WI38 (cell line): ENCODE data around the gene CD36.

Source experiments
- H3K4me3 ChIP-seq: 2 replicates; pipeline ENCODE4 v1.5.1; 2011; ENCODE audit warnings: low read depth, mild to moderate bottlenecking, control low read depth, low read length
- TF ChIP-seq, protein P1 (sequence below): IDR thresholded peaks from 2 replicates; pipeline ENCODE4 v1.5.1; 2012; ENCODE audit warnings: low read depth, mild to moderate bottlenecking, control low read depth, low read length

The CD36 gene

DNA sequence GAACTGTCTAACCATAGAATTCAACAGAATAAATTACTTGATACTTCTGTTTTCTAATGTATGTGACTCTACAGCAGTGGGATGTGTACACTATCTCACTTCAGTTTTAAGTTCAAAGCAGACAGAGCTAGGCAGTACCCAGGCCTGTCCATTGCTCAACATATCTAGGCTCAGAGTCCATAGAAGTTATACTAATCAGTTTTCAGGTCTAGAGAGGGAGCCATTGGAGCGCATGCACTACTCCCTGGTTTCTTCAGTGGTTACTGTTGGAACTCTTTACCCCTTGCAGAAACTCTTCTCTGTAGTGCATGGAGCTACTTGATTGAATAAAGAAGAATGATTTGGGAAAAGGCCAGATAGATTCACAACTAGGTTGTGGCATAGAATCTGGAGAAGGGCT is 4.4 kb downstream of the CD36 start:
- TF ChIP-seq, protein P1, sequence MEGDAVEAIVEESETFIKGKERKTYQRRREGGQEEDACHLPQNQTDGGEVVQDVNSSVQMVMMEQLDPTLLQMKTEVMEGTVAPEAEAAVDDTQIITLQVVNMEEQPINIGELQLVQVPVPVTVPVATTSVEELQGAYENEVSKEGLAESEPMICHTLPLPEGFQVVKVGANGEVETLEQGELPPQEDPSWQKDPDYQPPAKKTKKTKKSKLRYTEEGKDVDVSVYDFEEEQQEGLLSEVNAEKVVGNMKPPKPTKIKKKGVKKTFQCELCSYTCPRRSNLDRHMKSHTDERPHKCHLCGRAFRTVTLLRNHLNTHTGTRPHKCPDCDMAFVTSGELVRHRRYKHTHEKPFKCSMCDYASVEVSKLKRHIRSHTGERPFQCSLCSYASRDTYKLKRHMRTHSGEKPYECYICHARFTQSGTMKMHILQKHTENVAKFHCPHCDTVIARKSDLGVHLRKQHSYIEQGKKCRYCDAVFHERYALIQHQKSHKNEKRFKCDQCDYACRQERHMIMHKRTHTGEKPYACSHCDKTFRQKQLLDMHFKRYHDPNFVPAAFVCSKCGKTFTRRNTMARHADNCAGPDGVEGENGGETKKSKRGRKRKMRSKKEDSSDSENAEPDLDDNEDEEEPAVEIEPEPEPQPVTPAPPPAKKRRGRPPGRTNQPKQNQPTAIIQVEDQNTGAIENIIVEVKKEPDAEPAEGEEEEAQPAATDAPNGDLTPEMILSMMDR = no peak
- H3K4me3 ChIP-seq = no peak overlapping the region

DNA sequence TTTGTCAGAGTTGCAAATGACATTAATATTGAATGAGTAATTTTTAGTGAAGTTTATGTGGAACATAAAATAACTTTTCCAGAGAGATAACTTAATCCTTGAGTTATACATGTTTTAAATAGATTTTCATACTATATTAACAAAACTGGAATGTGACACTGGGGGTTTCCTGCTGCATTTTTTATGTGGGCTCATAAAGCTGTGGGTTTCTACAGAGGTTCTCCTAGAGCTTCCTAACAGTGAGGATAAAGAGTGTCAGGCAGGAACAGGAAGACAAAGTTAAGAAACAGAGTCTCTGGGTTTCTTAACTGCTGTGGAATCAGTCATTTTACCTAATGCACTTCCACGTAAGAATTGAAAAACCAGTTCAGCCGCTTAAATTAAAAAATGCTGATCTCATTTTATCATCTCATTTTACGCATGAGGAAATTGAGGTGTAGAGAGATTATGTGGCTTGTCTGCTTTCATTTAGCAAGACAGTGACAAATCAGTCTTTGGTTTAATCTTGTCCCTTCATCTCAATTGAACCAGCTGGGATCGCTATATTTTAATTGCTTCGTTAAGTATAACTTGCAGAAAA is 5.0 kb downstream of the CD36 start:
- no peak overlapping the region for H3K4me3 ChIP-seq
- TF ChIP-seq, protein P1 = no peak

DNA sequence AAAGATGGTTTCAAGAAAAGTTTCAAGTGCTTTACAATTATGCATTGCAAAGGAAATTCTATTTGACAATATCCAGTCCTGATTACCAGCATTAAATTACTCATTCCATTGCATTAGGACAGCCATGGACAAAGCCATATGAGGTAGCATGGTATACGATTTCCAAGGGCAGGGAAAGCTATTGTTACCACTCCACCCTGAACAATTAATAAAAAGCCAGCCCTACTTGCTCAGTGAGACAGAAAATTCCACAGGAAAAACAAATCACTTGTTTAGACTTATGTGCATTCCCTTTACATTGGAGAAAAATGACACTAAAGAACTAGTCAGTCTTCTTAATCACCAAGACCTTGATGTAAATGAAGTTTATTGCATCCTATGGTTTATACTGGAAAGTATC is 5.6 kb downstream of the CD36 start:
- TF ChIP-seq, protein P1 = no peak
- no peak overlapping the region for H3K4me3 ChIP-seq

DNA sequence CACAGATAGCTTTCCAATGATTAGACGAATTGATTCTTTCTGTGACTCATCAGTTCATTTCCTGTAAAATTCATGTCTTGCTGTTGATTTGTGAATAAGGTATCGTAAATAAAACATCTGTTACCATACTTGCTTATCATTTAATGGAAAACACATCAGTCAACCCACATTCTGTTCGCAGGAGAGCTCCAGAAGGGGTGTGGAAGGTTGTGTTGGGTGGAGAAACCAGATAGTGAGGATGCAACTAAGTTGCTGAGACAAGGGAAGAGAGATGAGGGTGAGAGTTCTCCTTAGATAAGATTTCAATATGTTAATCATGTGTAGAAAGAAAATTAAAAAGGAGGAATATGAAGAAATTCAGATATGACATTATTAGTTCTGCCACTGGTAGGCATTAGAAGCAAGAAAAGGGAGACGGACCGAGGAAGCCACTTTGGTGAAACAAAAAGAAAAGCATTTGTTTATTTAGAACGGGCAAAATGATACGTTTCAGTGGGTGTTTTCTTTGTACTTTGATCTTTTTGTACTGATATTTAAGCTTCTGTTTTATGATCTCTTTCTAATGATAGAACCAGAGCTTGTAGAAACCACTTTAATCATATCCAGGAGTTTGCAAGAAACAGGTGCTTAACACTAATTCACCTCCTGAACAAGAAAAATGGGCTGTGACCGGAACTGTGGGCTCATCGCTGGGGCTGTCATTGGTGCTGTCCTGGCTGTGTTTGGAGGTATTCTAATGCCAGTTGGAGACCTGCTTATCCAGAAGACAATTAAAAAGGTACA is 7.8 kb downstream of the CD36 start:
- TF ChIP-seq, protein P1 = no peak
- H3K4me3 ChIP-seq = no peak overlapping the region

DNA sequence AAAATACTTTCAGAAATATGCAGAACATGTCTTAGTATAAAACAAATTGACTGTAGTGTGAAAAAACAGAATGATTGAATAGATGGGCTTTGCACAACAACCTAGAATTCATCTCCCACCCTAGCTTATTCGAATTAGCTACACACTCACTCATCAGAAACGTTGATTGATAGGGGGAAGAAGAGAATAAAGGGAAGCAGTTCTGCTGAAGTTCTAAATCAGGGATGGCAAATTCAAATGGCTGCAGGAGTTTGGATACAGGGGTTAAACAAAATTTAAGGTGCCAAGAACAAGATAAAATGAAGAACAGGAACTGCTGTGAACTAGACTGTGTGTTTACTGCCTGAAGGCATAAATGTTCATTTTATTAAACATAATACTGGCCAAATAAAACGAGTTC is 9.0 kb downstream of the CD36 start:
- TF ChIP-seq, protein P1 = no peak
- no peak overlapping the region for H3K4me3 ChIP-seq

DNA sequence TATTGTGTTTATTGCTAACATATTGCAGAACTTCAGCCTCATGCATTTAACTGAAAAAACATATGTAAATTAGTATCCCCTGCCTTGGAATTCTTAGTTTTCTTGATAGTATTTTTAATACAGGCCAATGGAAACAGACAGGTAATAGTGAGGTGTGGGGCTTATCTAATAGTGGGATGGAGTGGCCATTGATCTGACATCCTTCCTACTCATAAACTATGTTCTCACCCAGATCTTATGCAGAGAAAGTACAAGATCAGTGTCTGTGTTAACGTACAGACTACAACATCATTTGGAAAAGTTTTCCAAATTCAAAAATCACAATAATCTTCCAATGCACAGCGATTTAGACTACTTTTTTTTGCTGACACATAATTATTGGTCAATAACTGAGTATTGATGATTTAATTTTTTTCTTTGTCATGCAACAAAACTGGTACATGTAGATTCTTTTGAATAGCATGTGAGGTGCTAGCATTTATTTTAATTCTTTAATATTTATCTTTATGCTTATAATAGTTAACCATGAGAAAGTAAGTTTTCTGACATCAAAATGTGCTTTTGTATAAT is 9.7 kb downstream of the CD36 start:
- TF ChIP-seq, protein P1 = no peak
- H3K4me3 ChIP-seq = no peak overlapping the region

DNA sequence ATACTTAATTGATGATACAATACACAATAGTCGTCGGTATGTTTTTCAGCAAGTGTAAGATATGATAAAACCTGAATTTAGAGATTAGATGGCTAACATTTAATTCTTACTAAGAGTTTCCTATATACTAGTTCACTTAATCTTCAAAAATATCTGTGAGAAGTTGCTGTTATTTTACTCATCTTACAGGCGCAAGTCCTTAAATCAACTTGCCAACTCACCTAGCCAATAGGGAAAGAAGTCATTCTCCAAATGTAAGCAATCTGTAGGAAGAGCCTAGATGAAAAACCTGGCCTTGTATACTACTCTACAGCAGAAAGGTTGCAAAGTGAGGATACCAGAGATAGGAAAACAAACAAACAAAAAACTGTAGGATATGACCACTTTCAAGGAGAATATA is 10.6 kb downstream of the CD36 start:
- H3K4me3 ChIP-seq = no peak overlapping the region
- TF ChIP-seq, protein P1 = no peak
